Right kidney (tissue), 9 donors: Measurements from ENCODE around the gene LAMA1.
"Not testable (repeated sequence)": the region's sequence is repeated elsewhere in the genome, so short reads cannot be mapped to it uniquely, and the experiment has no call there.

Source experiments
- DNase-seq: peaks from one replicate; pipeline ENCODE4 v3.0.0-alpha.2; 2016
- long read RNA-seq, 8 donors: transcript quantifications; one replicate each; lab custom pipeline, GENCODE V29; 2026

LAMA1 gene
- long read RNA-seq, donor 1 = 0 reads
- long read RNA-seq, donor 2, full-length matches to known transcripts = 2 of 2 reads
- long read RNA-seq, donor 2, partial matches to known transcripts = 0 of 2 reads
- long read RNA-seq, donor 2, other reads (novel, unspliced or antisense) = 0 of 2 reads
- long read RNA-seq, donor 3 = 0 reads
- long read RNA-seq, donor 4, full-length matches to known transcripts = 4 of 4 reads
- long read RNA-seq, donor 4, partial matches to known transcripts = 0 of 4 reads
- long read RNA-seq, donor 4, other reads (novel, unspliced or antisense) = 0 of 4 reads
- long read RNA-seq, donor 5 = 0 reads
- long read RNA-seq, donor 6, partial matches to known transcripts = 0 of 1 reads
- long read RNA-seq, donor 6, other reads (novel, unspliced or antisense) = 0 of 1 reads
- long read RNA-seq, donor 7 = 0 reads
- long read RNA-seq, donor 8, full-length matches to known transcripts = 1 of 1 reads
- long read RNA-seq, donor 8, partial matches to known transcripts = 0 of 1 reads
- long read RNA-seq, donor 8, other reads (novel, unspliced or antisense) = 0 of 1 reads

GRCh38 chr18:7117390-7118355 lies at the start of gene LAMA1:
LAMA1 (minus strand) TSS chr18:7117797; CDS start chr18:7117720, 77 bp downstream.
- peak; percentile 77 for DNase-seq

GRCh38 chr18:7165846-7166393 lies 48.3 kb upstream of the LAMA1 start:
- no peak for DNase-seq

GRCh38 chr18:7164323-7165004 lies 46.9 kb upstream of the LAMA1 start:
- no peak for DNase-seq

DNA sequence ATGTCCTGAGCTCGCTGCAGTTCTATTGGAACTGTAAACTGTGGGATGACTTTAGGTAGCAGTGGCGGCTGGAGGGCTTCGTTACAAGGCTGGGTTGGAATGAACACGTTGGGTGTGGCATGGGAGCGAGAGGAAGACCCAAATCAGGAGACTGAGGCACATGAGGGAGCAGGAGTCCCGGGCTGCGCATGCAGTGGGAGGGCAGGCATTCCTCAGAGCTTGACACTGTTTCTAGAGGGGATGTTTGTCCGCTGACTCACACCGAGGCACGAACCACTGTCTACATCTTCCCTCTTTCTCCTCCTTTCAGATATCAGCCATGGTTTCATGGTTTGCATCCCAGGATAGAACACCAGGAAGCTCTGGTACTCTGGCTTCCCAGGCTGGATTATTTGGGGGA lies 40.6 kb upstream of the LAMA1 start:
- no peak for DNase-seq

GRCh38 chr18:7157760-7158159 lies 40.2 kb upstream of the LAMA1 start:
- DNase-seq = no peak

- DNase-seq = no peak
These were observed 38.3 kb upstream of the LAMA1 start for GRCh38 chr18:7155887-7156286.

- DNase-seq = no peak
These were observed 37.5 kb upstream of the LAMA1 start for GRCh38 chr18:7155092-7155491.

GRCh38 chr18:7152440-7152839 lies 34.8 kb upstream of the LAMA1 start:
- no peak for DNase-seq

DNA sequence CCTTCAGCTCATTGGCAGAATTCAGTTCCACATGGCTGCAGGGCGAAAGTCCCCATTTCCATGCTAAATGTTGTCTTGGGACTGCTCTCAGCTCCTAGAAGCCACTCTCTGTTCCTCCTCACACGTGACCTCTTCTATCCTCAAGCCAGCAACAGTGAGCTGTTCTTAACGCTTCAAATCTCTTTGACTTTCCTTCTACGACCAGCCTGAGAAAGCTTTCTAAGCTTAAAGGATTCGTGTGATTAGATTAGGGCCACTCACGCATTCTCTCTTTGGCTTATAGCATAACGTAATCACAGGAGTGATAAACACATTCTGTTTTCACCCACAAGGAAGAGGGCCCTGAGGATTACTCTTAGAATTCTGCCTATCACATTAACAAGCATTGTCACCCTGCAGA lies 29.8 kb upstream of the LAMA1 start:
- DNase-seq = no peak

DNA sequence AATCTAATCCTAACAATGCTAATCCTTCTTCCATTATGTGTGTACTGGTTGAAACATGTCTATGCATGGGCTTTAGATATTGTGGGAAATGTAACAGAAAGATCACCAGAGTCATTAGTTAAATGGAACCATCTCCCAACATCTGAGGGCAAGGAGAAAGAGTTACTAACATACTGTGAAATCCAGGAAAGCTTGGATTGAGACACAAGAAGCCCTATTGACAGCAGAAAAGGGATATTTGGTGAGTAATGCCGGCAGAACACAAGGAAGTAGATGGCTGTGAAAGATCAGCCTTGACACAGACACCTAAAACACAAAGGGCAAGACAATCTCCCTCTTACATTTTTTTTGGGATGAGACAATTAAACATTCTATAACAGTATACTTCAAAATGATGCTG lies 28.5 kb upstream of the LAMA1 start:
- DNase-seq = no peak

DNA sequence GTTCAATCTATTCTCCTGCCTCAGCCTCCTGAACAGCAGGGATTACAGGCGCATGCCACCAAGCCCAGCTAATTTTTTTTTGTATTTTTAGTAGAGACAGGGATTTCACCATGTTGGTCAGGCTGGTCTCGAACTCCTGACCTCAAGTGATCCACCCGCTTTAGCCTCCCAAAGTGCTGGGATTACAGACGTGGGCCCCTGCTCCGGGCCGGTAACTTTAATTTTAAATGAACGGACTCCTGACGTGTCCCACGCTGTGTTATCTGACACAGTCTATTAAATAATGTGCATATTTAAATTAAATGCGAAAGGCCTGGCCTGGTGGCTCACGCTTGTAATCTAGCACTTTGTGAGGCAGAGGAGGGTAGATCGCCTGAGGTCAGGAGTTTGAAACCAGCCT lies 27.3 kb upstream of the LAMA1 start:
- not testable (repeated sequence) for DNase-seq

DNA sequence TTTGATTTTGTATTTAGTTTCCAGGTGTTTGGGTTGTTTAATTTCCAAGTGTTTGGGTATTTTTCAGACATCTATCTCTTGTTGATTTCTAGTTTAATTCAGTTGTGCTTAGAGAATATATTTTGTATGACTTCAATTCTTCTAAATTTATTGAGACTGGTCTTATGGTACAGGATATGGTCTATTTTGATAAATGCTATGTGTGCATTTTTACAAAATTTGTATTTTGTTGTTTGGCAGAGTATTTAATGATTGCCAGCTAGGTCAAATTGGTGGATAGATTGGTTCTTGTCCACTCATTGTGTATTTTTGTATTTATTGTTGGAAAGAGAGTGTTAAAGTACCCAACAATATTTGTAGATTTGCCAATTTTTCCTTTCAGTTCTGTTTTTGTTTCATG lies 23.7 kb upstream of the LAMA1 start:
- DNase-seq = no peak

- DNase-seq = no peak
These were observed 21.8 kb upstream of the LAMA1 start for GRCh38 chr18:7139409-7139808.

GRCh38 chr18:7133181-7133580 lies 15.6 kb upstream of the LAMA1 start:
- DNase-seq = no peak

DNA sequence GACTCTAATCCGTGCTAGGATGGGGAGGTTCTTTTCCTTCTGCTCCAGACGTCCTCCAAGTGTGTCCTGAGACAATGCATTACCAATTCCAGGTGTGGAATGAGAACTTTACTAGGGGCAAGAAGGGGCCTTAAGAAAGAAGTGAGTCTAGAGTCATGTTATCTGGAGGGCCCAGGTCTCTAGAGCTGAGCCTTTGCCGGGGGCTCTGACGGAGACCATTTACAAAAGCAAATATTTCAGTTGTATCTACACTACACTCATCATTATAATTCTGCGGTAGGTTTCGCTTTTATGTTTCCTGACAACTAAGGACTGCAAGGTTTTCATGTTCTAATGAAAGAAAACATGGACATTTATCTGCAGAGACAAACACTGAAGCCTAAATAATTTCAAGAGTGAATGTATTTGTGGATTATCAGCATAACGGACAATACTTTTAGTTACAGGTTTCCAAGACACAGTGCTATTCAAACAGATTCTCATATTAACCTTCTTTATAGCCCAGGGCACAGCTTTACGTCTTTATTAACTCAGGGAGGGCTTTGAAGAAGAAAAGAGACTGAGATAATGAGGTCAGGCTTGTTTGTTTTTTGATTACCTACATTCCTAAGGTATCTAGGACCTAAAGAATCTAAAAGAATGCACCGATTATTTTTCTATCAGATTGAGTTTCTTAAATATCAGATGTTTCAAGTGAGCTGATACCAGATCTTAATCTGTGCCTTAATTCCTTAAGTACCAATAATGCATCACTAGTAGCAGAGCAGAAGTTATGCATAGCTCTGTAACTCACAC lies 15.0 kb upstream of the LAMA1 start:
- DNase-seq = no peak

DNA sequence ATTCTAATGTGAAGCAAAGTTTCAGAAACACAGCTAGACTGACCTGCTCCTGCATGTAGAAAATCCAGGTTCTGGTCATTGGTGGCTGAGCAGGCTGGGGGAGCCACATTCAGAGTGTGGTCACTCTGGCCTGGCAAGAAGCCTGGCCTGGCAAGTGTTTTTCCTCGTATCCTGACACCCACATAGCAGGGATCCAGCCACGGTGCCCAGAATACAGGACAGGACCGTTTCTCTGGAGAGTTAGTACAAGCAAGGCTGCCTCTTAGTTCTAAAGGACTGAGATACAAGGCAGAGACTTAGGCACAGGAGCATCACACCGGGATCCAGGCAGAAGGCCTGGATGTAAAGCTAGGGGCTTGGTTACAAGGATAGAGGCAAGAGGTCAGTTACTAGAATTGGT lies 4.8 kb upstream of the LAMA1 start:
- no peak for DNase-seq

- peak; percentile 68 for DNase-seq
These were observed 706 bp downstream of the LAMA1 start for GRCh38 chr18:7116792-7117389.

DNA sequence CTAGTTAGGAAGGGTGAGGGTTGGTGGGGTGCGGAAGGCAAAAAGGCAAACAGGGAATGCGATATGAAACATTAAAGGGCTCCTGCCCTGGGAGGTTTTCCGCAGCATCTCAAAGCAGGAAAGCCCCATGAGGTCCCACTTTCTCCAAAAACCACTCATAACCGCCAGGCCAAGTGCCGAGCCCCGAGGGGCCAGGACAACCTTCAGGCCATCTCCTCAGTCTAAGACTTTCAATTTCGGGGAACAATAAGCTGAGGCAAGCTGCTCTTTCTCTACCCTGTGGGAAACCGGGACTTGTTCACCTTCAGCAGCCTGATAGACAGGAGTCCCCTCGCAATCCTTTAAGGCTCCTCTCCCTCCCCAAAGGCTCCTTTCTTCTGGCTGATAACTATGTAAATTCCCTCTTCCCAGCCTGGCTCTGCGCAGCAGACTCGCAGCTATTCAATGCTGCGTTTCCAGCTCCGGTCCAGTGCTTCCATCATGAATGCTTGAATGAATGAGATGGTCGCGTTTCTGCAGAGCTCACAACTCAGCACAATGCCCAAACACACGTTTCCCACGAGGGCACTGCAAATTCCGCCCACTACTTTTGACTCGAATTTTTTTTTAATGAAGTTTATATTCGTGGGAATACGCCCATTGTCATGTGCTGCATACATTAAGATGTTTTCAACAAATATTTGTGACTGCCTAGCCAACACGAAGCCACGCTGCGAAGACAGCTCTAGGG lies 1.4 kb downstream of the LAMA1 start:
- peak; percentile 59 for DNase-seq

DNA sequence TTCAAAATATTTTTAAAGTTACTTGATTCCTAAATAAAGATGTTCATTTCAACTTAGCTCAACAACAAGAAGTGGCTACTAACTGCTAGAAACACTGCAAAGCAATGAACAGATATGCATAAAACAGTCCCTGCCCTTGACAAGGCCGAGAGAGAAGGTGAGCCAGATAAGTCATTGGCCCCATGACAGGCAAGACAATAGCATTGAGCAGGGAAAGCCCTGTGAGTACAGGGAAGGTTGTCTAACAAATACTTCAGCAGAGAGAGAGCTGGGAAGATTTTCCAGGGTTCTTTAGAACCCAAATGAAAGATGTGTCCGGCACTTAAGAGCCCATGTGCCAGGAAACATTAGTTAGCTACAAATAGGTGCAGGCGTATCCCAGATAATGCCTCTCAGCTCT lies 4.7 kb downstream of the LAMA1 start:
- no peak for DNase-seq

- no peak for DNase-seq
These were observed 6.5 kb downstream of the LAMA1 start for GRCh38 chr18:7111134-7111533.
